Measurements from ENCODE around the gene WNK1. TPM values are rescaled to one million over a fixed set of nuclear protein-coding genes. Genes with fewer than 3 reads are reported as not detected.

The WNK1 gene
- total RNA-seq, 1 donor from 2014 or later: 215 TPM

DNA sequence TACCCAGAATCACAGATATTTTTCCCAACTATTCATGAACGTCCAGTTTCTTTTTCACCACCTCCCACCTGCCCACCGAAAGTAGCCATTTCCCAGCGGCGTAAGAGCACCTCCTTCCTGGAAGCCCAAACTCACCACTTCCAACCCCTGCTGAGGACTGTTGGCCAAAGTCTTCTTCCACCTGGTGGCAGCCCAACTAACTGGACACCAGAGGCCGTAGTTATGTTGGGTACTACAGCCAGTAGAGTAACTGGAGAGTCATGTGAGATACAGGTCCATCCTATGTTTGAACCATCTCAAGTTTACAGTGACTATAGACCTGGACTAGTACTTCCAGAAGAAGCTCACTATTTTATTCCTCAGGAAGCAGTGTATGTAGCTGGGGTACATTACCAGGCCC, 115.5 kb downstream of the WNK1 start:
- Histone ChIP-seq H3K36me3 (peaks cover 94% of the 10 kb centered on the region), H3K27ac (no peak overlapping the region), H3K27me3 (no peaks in the 10 kb centered on the region), H3K4me3 (no peak overlapping the region), H3K4me1 (no peaks in the 10 kb centered on the region), H3K9me3 (no peaks in the 10 kb centered on the region)
- ATAC-seq: no peak
- TF ChIP-seq CTCF (IDR thresholded peaks at IDR 0.05): no peak
- intact Hi-C loops (cut with DNase I): no loop called here
- DNase-seq: no peak

- peaks cover 99% of the 10 kb centered on the region for H3K36me3 ChIP-seq
Measured at GRCh38 chr12:868722-869121, 116.3 kb downstream of the WNK1 start.

DNA sequence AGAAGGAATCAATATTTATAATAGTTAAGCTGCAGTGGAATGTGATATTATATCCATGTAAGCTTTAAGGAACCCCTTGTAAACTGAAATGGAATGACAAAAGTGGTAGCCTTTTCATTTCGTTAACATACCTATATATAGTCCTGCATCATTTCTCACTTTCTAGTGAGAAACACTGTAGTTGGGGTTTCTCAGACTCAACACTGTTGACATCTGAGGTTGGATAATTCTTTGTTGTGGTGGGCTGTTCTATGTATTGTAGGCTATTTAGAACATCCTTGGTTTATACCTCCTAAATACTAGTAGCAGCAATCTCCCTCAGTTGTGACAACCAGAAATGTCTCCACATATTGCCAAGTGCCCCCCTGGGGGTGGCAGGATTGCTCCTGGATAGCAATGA, 118.0 kb downstream of the WNK1 start:
- DNase-seq: no peak
- Histone ChIP-seq H3K27ac (no peak overlapping the region), H3K36me3 (peaks cover 99% of the 10 kb centered on the region), H3K4me3 (no peak overlapping the region), H3K4me1 (no peaks in the 10 kb centered on the region), H3K9me3 (no peaks in the 10 kb centered on the region), H3K27me3 (no peaks in the 10 kb centered on the region)
- no peak for TF ChIP-seq CTCF (IDR thresholded peaks at IDR 0.05)
- intact Hi-C loops (cut with DNase I): no loop called here
- no peak for ATAC-seq

More at GRCh38 chr12:868722-869121, 116.3 kb downstream of the WNK1 start:
- Histone ChIP-seq H3K27ac (no peak overlapping the region), H3K27me3 (no peaks in the 10 kb centered on the region), H3K4me1 (no peaks in the 10 kb centered on the region), H3K9me3 (no peaks in the 10 kb centered on the region), H3K4me3 (no peak overlapping the region)
- ATAC-seq: no peak
- no peak for DNase-seq
- intact Hi-C loops (cut with DNase I): no loop called here
- TF ChIP-seq CTCF (IDR thresholded peaks at IDR 0.05): no peak

GRCh38 chr12:873954-874353, 121.6 kb downstream of the WNK1 start:
- no peak for TF ChIP-seq CTCF (IDR thresholded peaks at IDR 0.05)
- Histone ChIP-seq H3K4me3 (no peak overlapping the region), H3K36me3 (peaks cover 94% of the 10 kb centered on the region), H3K4me1 (no peaks in the 10 kb centered on the region), H3K9me3 (no peaks in the 10 kb centered on the region), H3K27ac (no peak overlapping the region), H3K27me3 (no peaks in the 10 kb centered on the region)
- no peak for DNase-seq
- no peak for ATAC-seq
- intact Hi-C loops (cut with DNase I): no loop called here

DNA sequence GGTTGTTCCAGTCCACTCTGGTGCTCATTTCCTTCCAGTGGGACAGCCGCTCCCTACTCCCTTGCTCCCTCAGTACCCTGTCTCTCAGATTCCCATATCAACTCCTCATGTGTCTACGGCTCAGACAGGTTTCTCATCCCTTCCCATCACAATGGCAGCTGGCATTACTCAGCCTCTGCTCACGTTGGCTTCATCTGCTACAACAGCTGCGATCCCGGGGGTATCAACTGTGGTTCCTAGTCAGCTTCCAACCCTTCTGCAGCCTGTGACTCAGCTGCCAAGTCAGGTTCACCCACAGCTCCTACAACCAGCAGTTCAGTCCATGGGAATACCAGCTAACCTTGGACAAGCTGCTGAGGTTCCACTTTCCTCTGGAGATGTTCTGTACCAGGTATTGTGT, 127.3 kb downstream of the WNK1 start:
- no peaks in the 10 kb centered on the region for H3K27me3 ChIP-seq
- no peak overlapping the region for H3K4me3 ChIP-seq
- H3K36me3 ChIP-seq: peaks cover 94% of the 10 kb centered on the region
- TF ChIP-seq CTCF (IDR thresholded peaks at IDR 0.05): no peak
- intact Hi-C loops (cut with DNase I): no loop called here
- H3K9me3 ChIP-seq: no peaks in the 10 kb centered on the region
- no peaks in the 10 kb centered on the region for H3K4me1 ChIP-seq
- H3K27ac ChIP-seq: no peak overlapping the region
- DNase-seq: no peak
- no peak for ATAC-seq

GRCh38 chr12:880656-881055, 128.3 kb downstream of the WNK1 start:
- no peak for TF ChIP-seq CTCF (IDR thresholded peaks at IDR 0.05)
- Histone ChIP-seq H3K27me3 (no peaks in the 10 kb centered on the region), H3K4me3 (no peak overlapping the region), H3K27ac (no peak overlapping the region), H3K4me1 (no peaks in the 10 kb centered on the region), H3K36me3 (peaks cover 94% of the 10 kb centered on the region), H3K9me3 (no peaks in the 10 kb centered on the region)
- intact Hi-C loops (cut with DNase I): no loop called here
- ATAC-seq (no peak), DNase-seq (no peak)

Measured in upper lobe of right lung (tissue), 1 donor.